H1 (cell line): ENCODE data around the gene SLC47A2. TPM values are rescaled to one million over a fixed set of nuclear protein-coding genes. Genes with fewer than 3 reads are reported as not detected.

Source experiments
- CTCF ChIA-PET: fragments of 300-600 bp; sonication (Branson Sonifier 250); formaldehyde crosslinking; loops from one replicate; lab custom pipeline; 2021; ENCODE audit not compliant: partially characterized antibody; lab: Charles Lee
- POLR2A ChIA-PET: fragments of 300-600 bp; sonication (Branson Sonifier 250); formaldehyde crosslinking; loops from one replicate; lab custom pipeline; 2021; ENCODE audit warnings: inconsistent platforms; ENCODE audit not compliant: partially characterized antibody; lab: Charles Lee
- DNase-seq, 2 experiments: peaks; one replicate each; pipeline versions ENCODE4 v3.0.0 to v3.0.0-alpha.2; 2010 to 2022; ENCODE audit warnings: low spot score in 2 of 2, low read depth in 1 of 2, mixed read lengths in 1 of 2
- FAIRE-seq: peaks from 2 replicates; lab custom pipeline; 2011; peaks lifted over from hg19 to GRCh38; lab: Jason Lieb, UNC
- H2AFZ ChIP-seq: 2 replicates; pipeline ENCODE4 v1.8.1; 2012; ENCODE audit warnings: low read length, inconsistent platforms
- H2AK5ac ChIP-seq: 2 replicates; pipeline ENCODE4 v1.6.1; 2013; ENCODE audit warnings: low read depth, low read length
- H2BK120ac ChIP-seq: replicated peaks from 2 replicates; pipeline ENCODE3; 2013; ENCODE audit warnings: low read depth, low read length, inconsistent platforms
- H2BK12ac ChIP-seq: 2 replicates; pipeline ENCODE4 v1.6.1; 2013; ENCODE audit warnings: low read depth, low read length
- H2BK15ac ChIP-seq: 2 replicates; pipeline ENCODE4 v1.6.1; 2013; ENCODE audit warnings: low read length
- H2BK20ac ChIP-seq: 2 replicates; pipeline ENCODE4 v1.6.1; 2013; ENCODE audit warnings: low read length
- H2BK5ac ChIP-seq: 2 replicates; pipeline ENCODE4 v1.6.1; 2013; ENCODE audit warnings: low read depth, low read length
- H3K14ac ChIP-seq: 2 replicates; pipeline ENCODE4 v1.6.1; 2013; ENCODE audit warnings: inconsistent platforms; ENCODE audit not compliant: insufficient read length
- H3K18ac ChIP-seq: 2 replicates; pipeline ENCODE4 v1.6.1; 2013; ENCODE audit warnings: low read length; ENCODE audit errors: extremely low read depth
- H3K23ac ChIP-seq: 2 replicates; pipeline ENCODE4 v1.6.1; 2013; ENCODE audit warnings: inconsistent platforms; ENCODE audit not compliant: insufficient read length
- H3K23me2 ChIP-seq: 2 replicates; pipeline ENCODE4 v1.6.1; 2013; ENCODE audit warnings: low read depth, low read length
- H3K27ac ChIP-seq: 2 replicates; pipeline ENCODE4 v1.6.1; 2011; ENCODE audit warnings: low read depth, low read length, inconsistent platforms
- H3K27me3 ChIP-seq, 4 experiments: replicated peaks in 1 of 4; 1 replicate in 1 of 4; 2 replicates in 3 of 4; pipeline versions ENCODE4 v1.6.1 to v1.8.1; 2011 to 2013; ENCODE audit warnings: low read length in 3 of 4, mild to moderate bottlenecking in 3 of 4, inconsistent platforms in 2 of 4, mixed read lengths in 2 of 4, moderate library complexity in 1 of 4; ENCODE audit not compliant: control insufficient read depth in 3 of 4, insufficient read depth in 3 of 4; ENCODE audit errors: extremely low read depth in 1 of 4
- H3K36me3 ChIP-seq, 4 experiments: 2 replicates each; pipeline versions ENCODE4 v1.6.1 to v1.8.1; 2011 to 2013; ENCODE audit warnings: mild to moderate bottlenecking in 4 of 4, low read length in 3 of 4, moderate library complexity in 2 of 4, control low read depth in 1 of 4, inconsistent platforms in 1 of 4; ENCODE audit not compliant: insufficient read depth in 4 of 4, control insufficient read depth in 2 of 4
- H3K4ac ChIP-seq: replicated peaks from 2 replicates; pipeline ENCODE3; 2013; ENCODE audit warnings: low read length, low read depth, mixed read lengths, inconsistent platforms; ENCODE audit not compliant: insufficient read length
- H3K4me1 ChIP-seq, 4 experiments: replicated peaks in 1 of 4; 1 replicate in 1 of 4; 2 replicates in 3 of 4; pipeline versions ENCODE4 v1.6.1 to v1.8.1; 2011 to 2013; ENCODE audit warnings: low read length in 3 of 4, inconsistent platforms in 2 of 4, mixed read lengths in 1 of 4; ENCODE audit not compliant: insufficient read depth in 4 of 4, control insufficient read depth in 3 of 4
- H3K4me2 ChIP-seq, 2 experiments: 2 replicates each; pipeline versions ENCODE4 v1.6.1 to v1.8.1; 2011 to 2013; ENCODE audit warnings: low read depth in 2 of 2, low read length in 2 of 2, control low read depth in 1 of 2, inconsistent platforms in 1 of 2, mild to moderate bottlenecking in 1 of 2; ENCODE audit not compliant: insufficient read depth in 1 of 2
- H3K4me3 ChIP-seq, 4 experiments: fragments of 200-600, 300-600 bp in 1 of 4; sonication (generic), shearing (Covaris generic), sonication (Bioruptor Twin) in 1 of 4; 2 replicates each; pipeline versions ENCODE4 v1.5.1 to v1.8.1; 2011 to 2016; ENCODE audit warnings: low read length in 4 of 4, low read depth in 3 of 4, control low read depth in 2 of 4, inconsistent platforms in 2 of 4, mild to moderate bottlenecking in 2 of 4, mixed read lengths in 1 of 4, moderate library complexity in 1 of 4; ENCODE audit not compliant: insufficient read depth in 2 of 4; ENCODE audit errors: extremely low read depth in 1 of 4
- H3K56ac ChIP-seq: replicated peaks from 2 replicates; pipeline ENCODE3; 2013; ENCODE audit warnings: low read depth, mild to moderate bottlenecking, mixed read lengths, low read length, inconsistent platforms; ENCODE audit not compliant: insufficient read length
- H3K79me1 ChIP-seq: 2 replicates; pipeline ENCODE4 v1.6.1; 2013; ENCODE audit warnings: low read depth, low read length, control low read depth
- H3K79me2 ChIP-seq, 2 experiments: 2 replicates each; pipeline versions ENCODE4 v1.6.1 to v1.8.1; 2012 to 2013; ENCODE audit warnings: low read length in 2 of 2, mild to moderate bottlenecking in 2 of 2, inconsistent platforms in 1 of 2; ENCODE audit not compliant: insufficient read depth in 2 of 2, control insufficient read depth in 1 of 2
- H3K9ac ChIP-seq, 4 experiments: replicated peaks in 1 of 4; 1 replicate in 1 of 4; 2 replicates in 3 of 4; pipeline versions ENCODE4 v1.6.1 to v1.8.1; 2011 to 2013; ENCODE audit warnings: low read depth in 3 of 4, low read length in 3 of 4, control low read depth in 2 of 4, mild to moderate bottlenecking in 2 of 4, moderate library complexity in 2 of 4, inconsistent platforms in 1 of 4; ENCODE audit errors: extremely low read depth in 1 of 4
- H3K9me3 ChIP-seq, 2 experiments: 2 replicates each; pipeline versions ENCODE4 v1.6.1 to v1.8.1; 2012 to 2013; ENCODE audit warnings: mild to moderate bottlenecking in 2 of 2, moderate library complexity in 2 of 2, control low read depth in 1 of 2, inconsistent platforms in 1 of 2, low read depth in 1 of 2, low read length in 1 of 2, mixed read lengths in 1 of 2; ENCODE audit not compliant: insufficient read depth in 2 of 2
- H4K20me1 ChIP-seq, 2 experiments: replicated peaks in 1 of 2; 2 replicates each; pipeline versions ENCODE3 to v1.8.1; 2011 to 2013; ENCODE audit warnings: inconsistent platforms in 2 of 2, low read length in 2 of 2, mild to moderate bottlenecking in 1 of 2; ENCODE audit not compliant: insufficient read depth in 2 of 2, control insufficient read depth in 1 of 2
- H4K5ac ChIP-seq: 2 replicates; pipeline ENCODE4 v1.6.1; 2013; ENCODE audit warnings: low read length, low read depth, mixed read lengths, inconsistent platforms; ENCODE audit not compliant: insufficient read length
- H4K8ac ChIP-seq: 2 replicates; pipeline ENCODE4 v1.8.0; 2013; ENCODE audit warnings: mild to moderate bottlenecking, moderate library complexity, low read length, inconsistent platforms; ENCODE audit not compliant: insufficient read depth; ENCODE audit errors: extremely low read depth
- H4K91ac ChIP-seq: replicated peaks from 2 replicates; pipeline ENCODE3; 2013; ENCODE audit warnings: low read length, mixed read lengths, inconsistent platforms; ENCODE audit not compliant: insufficient read length
- ATF2 ChIP-seq: IDR thresholded peaks from 2 replicates; pipeline ENCODE4 v1.6.1; 2012; ENCODE audit warnings: low read length, inconsistent platforms
- CEBPB ChIP-seq: IDR thresholded peaks from 2 replicates; pipeline ENCODE4 v1.6.1; 2012; ENCODE audit warnings: low read depth, low read length
- EP300 ChIP-seq, 2 experiments: IDR thresholded peaks; 1 replicate in 1 of 2; 2 replicates in 1 of 2; pipeline ENCODE4 v1.6.1; 2011 to 2012; ENCODE audit warnings: low read depth in 2 of 2, low read length in 2 of 2, mild to moderate bottlenecking in 2 of 2, borderline replicate concordance in 1 of 2, inconsistent platforms in 1 of 2, moderate library complexity in 1 of 2
- RAD21 ChIP-seq, 2 experiments: IDR thresholded peaks in 1 of 2; conservative IDR thresholded peaks in 1 of 2; 2 replicates each; pipeline ENCODE4 v1.6.1; 2011; ENCODE audit warnings: low read depth in 2 of 2, low read length in 2 of 2, improper control_type of control experiment in 1 of 2, inconsistent platforms in 1 of 2, mild to moderate bottlenecking in 1 of 2, moderate library complexity in 1 of 2
- RFX5 ChIP-seq: IDR thresholded peaks from 2 replicates; pipeline ENCODE4 v1.6.1; 2011; ENCODE audit warnings: low read depth, low read length, improper control_type of control experiment, borderline replicate concordance
- RXRA ChIP-seq: IDR thresholded peaks from 2 replicates; pipeline ENCODE4 v1.6.1; 2011; ENCODE audit warnings: low read depth, mild to moderate bottlenecking, low read length, moderate library complexity; ENCODE audit not compliant: insufficient read depth
- SRF ChIP-seq: IDR thresholded peaks from 2 replicates; pipeline ENCODE4 v1.6.1; 2011; ENCODE audit warnings: mild to moderate bottlenecking, low read depth, low read length, moderate library complexity
- SUZ12 ChIP-seq: fragments of 200-600 bp; sonication (generic); IDR thresholded peaks from 2 replicates; pipeline ENCODE4 v1.6.1; 2012; ENCODE audit warnings: mild to moderate bottlenecking, inconsistent platforms, low read length, moderate library complexity, mixed read lengths
- WGBS, 2 experiments: shearing (Covaris generic) in 1 of 2; methylation state at CpG; one replicate each; pipeline versions ENCODE4 v1.1.6 to v1.1.7; 2013 to 2015; ENCODE audit warnings: low lambda C conversion rate in 2 of 2, mixed read lengths in 2 of 2, inconsistent platforms in 1 of 2, low coverage in 1 of 2, missing lambda C conversion rate in 1 of 2; ENCODE audit not compliant: insufficient replicate concordance in 2 of 2, insufficient coverage in 1 of 2, insufficient read length in 1 of 2; ENCODE audit errors: extremely low coverage in 1 of 2, missing lambda C conversion rate in 1 of 2; 5-methylcytosine and 5-hydroxymethylcytosine counted together
- polyA plus RNA-seq, 7 experiments: library from polyadenylated mRNA; depleted of rRNA in 3 of 7; stranded (reverse) in 5 of 7; unstranded in 2 of 7; fragments of >200 nt in 5 of 7; fragments of 200-250 nt in 2 of 7; gene quantifications; 1 replicate in 5 of 7; 2 replicates in 1 of 7; 4 replicates in 1 of 7; pipeline versions ENCODE4 v1.2.1 to v1.2.3, GENCODE V29; 2011 to 2013; ENCODE audit warnings: missing spikeins in 2 of 7, mixed read lengths in 2 of 7
- total RNA-seq: library from RNA; stranded (reverse); fragmentation: NEBNext Ultra II Directional; extraction: Animal tissue kit (Norgen Biotek cat#: 25700); gene quantifications from 2 replicates; pipeline ENCODE4 v1.2.1, GENCODE V29; 2021

Gene SLC47A2
- total and polyA plus RNA-seq, 2 of the 8 experiments (the other 6 are each of a cell fraction or from before 2014, with no cell fraction given): not detected

- no peak overlapping the region for H3K9ac ChIP-seq
- POLR2A ChIA-PET: no interaction called here
- WGBS, 2 experiments: 85% methylated on average over 10 of the region's 10 CpGs; no CpG with 5 or more reads in 1 of the 2 experiments
- TF ChIP-seq SRF (no peak), EP300 (IDR thresholded peaks at IDR 0.05; ENCODE audit: borderline replicate concordance in 1 of 2, low read depth in 2 of 2, low read length in 2 of 2) (no peak), RAD21 (IDR thresholded peaks at IDR 0.05 in 1 of 2, conservative IDR thresholded peaks at IDR 0.05 in 1 of 2; ENCODE audit: low read depth in 2 of 2, low read length in 2 of 2) (no peak), ATF2 (no peak), RFX5 (no peak), SUZ12 (no peak), CEBPB (no peak), RXRA (no peak)
Observed at GRCh38 chr17:19742495-19742894, 26.1 kb upstream of the SLC47A2 start.

More at GRCh38 chr17:19742495-19742894, 26.1 kb upstream of the SLC47A2 start:
- H2BK15ac ChIP-seq: no peak overlapping the region
- H2BK12ac ChIP-seq: no peak overlapping the region
- no peak overlapping the region for H3K4ac ChIP-seq
- H2BK5ac ChIP-seq: no peak overlapping the region
- H3K18ac ChIP-seq: no peak overlapping the region
- no peak overlapping the region for H3K23ac ChIP-seq
- CTCF ChIA-PET: interaction anchor here (0.8 to 5.4 kb wide), 13 partner anchors 8 to 213 kb away, joined by 3 to 44 read pairs (median 3); no protein-coding TSS in a partner anchor
- no peak overlapping the region for H4K5ac ChIP-seq
- DNase-seq (no peak), FAIRE-seq (no peak)
- H3K4me1 ChIP-seq: peaks cover 0 to 9% (median 5%) of the 10 kb centered on the region in 4 experiments; a peak in 5 of 7 replicates
- H3K4me3 ChIP-seq: no peak overlapping the region
- H2BK20ac ChIP-seq: no peak overlapping the region
- H3K79me1 ChIP-seq: no peaks in the 10 kb centered on the region
- peaks cover 0 to 6% (median 1%) of the 10 kb centered on the region in 4 experiments; a peak in 4 of 7 replicates for H3K27me3 ChIP-seq
- no peak overlapping the region for H3K14ac ChIP-seq
- no peak overlapping the region for H2AFZ ChIP-seq
- no peaks in the 10 kb centered on the region for H3K79me2 ChIP-seq
- H3K36me3 ChIP-seq: no peaks in the 10 kb centered on the region
- H4K8ac ChIP-seq: no peak overlapping the region
- H3K4me2 ChIP-seq: no peak overlapping the region
- peaks cover 4% of the 10 kb centered on the region; the same call in 1 of the 2 replicates for H3K23me2 ChIP-seq
- H2AK5ac ChIP-seq: no peak overlapping the region
- H3K9me3 ChIP-seq: no peaks in the 10 kb centered on the region
- H4K91ac ChIP-seq: no peak overlapping the region
- no peak overlapping the region for H3K27ac ChIP-seq
- H3K56ac ChIP-seq: no peak overlapping the region
- no peak overlapping the region for H2BK120ac ChIP-seq
- no peaks in the 10 kb centered on the region for H4K20me1 ChIP-seq
